Kidney (tissue), 14 donors: ENCODE measurements around the gene KRTAP5-1. TPM values are rescaled to one million over a fixed set of nuclear protein-coding genes. Genes with fewer than 3 reads are reported as not detected.
A peak's percentile ranks its signal among the peaks of the same experiment; 100 is the strongest.
"Not testable (repeated sequence)": the region's sequence is repeated elsewhere in the genome, so short reads cannot be mapped to it uniquely, and the experiment has no call there.

ENCODE experiments used
- DNase-seq, 5 donors: peaks; one replicate each; pipeline ENCODE4 v3.0.0-alpha.2; 2013 to 2020
- FAIRE-seq: peaks from 2 replicates; lab custom pipeline; 2012; peaks lifted over from hg19 to GRCh38; lab: Jason Lieb, UNC
- H3K27ac ChIP-seq, 2 donors: one replicate each; pipeline ENCODE4 v1.7.0; 2013; ENCODE audit warnings: low read depth in 2 of 2, low read length in 2 of 2, inconsistent platforms in 1 of 2
- H3K27me3 ChIP-seq: one replicate; pipeline ENCODE4 v1.7.1; 2013; ENCODE audit warnings: low read length, inconsistent platforms; ENCODE audit not compliant: control insufficient read depth, insufficient read depth
- H3K36me3 ChIP-seq, 3 donors: one replicate each; pipeline versions ENCODE4 v1.7.0 to v1.7.1; 2013; ENCODE audit warnings: low read length in 3 of 3, control low read depth in 1 of 3, inconsistent platforms in 1 of 3; ENCODE audit not compliant: insufficient read depth in 3 of 3, control insufficient read depth in 2 of 3
- H3K4me1 ChIP-seq, 3 donors: one replicate each; pipeline versions ENCODE4 v1.7.0 to v1.7.1; 2013; ENCODE audit warnings: low read length in 3 of 3, inconsistent platforms in 1 of 3, low read depth in 1 of 3; ENCODE audit not compliant: control insufficient read depth in 2 of 3, insufficient read depth in 2 of 3
- H3K4me3 ChIP-seq, 3 donors: one replicate each; pipeline versions ENCODE4 v1.7.0 to v1.8.1; 2013; ENCODE audit warnings: low read length in 3 of 3, control low read depth in 1 of 3, inconsistent platforms in 1 of 3
- H3K9ac ChIP-seq, 3 donors: one replicate each; pipeline versions ENCODE4 v1.7.0 to v1.7.1; 2013; ENCODE audit warnings: low read length in 3 of 3, control low read depth in 1 of 3, inconsistent platforms in 1 of 3
- H3K9me3 ChIP-seq, 3 donors: one replicate each; pipeline versions ENCODE4 v1.7.0 to v1.7.1; 2013; ENCODE audit warnings: low read length in 3 of 3, control low read depth in 1 of 3, inconsistent platforms in 1 of 3; ENCODE audit not compliant: control insufficient read depth in 2 of 3, insufficient read depth in 1 of 3
- CTCF ChIP-seq: IDR thresholded peaks from 3 replicates; pipeline ENCODE4 v1.5.1; 2012; ENCODE audit warnings: mild to moderate bottlenecking, moderate library complexity, borderline replicate concordance; ENCODE audit not compliant: insufficient read depth; ENCODE audit errors: extremely low read depth
- intact Hi-C: fragments of 100-400 bp; cut with DNase I; formaldehyde crosslinking; loops from one replicate; pipeline ENCODE4 v1.11.1; 2022
- polyA plus RNA-seq: library from polyadenylated mRNA; stranded (reverse); fragments of 350-450 nt; fragmentation: Illumina TruSeq; extraction: RNeasy Lipid Tissue Mini Kit (QIAGEN cat#74804); gene quantifications from one replicate; pipeline ENCODE4 v1.2.3, GENCODE V29; 2014; ENCODE audit warnings: low read depth, low replicate concordance; ENCODE audit not compliant: insufficient read depth
- total RNA-seq: library from RNA; stranded (reverse); fragmentation: NEBNext Ultra II Directional; extraction: Animal tissue kit (Norgen Biotek cat#: 25700); gene quantifications from one replicate; pipeline ENCODE4 v1.2.1, GENCODE V29; 2021
- donor health status: control.
- donor health status: control.
- donor health status: control.
- donor health status: control.
- donor health status: control.
- donor health status: DM: yes; HTN: yes; CAD: no.
- donor health status: Normal renal cell carcinoma (clear cell type).

Gene KRTAP5-1
- total and polyA plus RNA-seq, 2 donors from 2014 or later, result not detected

GRCh38 chr11:1598816-1599215, 13.7 kb upstream of the KRTAP5-1 start:
- intact Hi-C loops, result no loop called here
- FAIRE-seq (no peak), DNase-seq (peak in 1 of 5 donors; percentile 11)
- H3K4me3 ChIP-seq, result no peak overlapping the region
- no peak overlapping the region for H3K27ac ChIP-seq
- no peak overlapping the region for H3K9ac ChIP-seq
- no peaks in the 10 kb centered on the region for H3K36me3 ChIP-seq
- H3K9me3 ChIP-seq, result no peaks in the 10 kb centered on the region
- peaks cover 0 to 2% (median 0%) of the 10 kb centered on the region in 3 donors for H3K4me1 ChIP-seq
- TF ChIP-seq CTCF, result no peak
- H3K27me3 ChIP-seq, result no peaks in the 10 kb centered on the region

GRCh38 chr11:1598406-1598805, 13.3 kb upstream of the KRTAP5-1 start:
- H3K36me3 ChIP-seq, H3K4me1 ChIP-seq, H3K9ac ChIP-seq, H3K27me3 ChIP-seq, H3K9me3 ChIP-seq, DNase-seq, FAIRE-seq, H3K27ac ChIP-seq, H3K4me3 ChIP-seq, intact Hi-C loops: not testable (repeated sequence)

- Histone ChIP-seq H3K27ac (no peak within 1 kb of the TSS), H3K4me3 (no peak within 1 kb of the TSS), H3K9ac (no peak within 1 kb of the TSS), H3K36me3 (no peaks in the 10 kb centered on the region), H3K27me3 (no peaks in the 10 kb centered on the region), H3K9me3 (no peaks in the 10 kb centered on the region), H3K4me1 (peaks cover 0 to 2% (median 0%) of the 10 kb centered on the region in 3 donors)
- FAIRE-seq, result no peak
- intact Hi-C loops, result no loop called here
- TF ChIP-seq CTCF, result no peak
- DNase-seq, result peak in 1 of 5 donors; percentile 45
These were observed 12.9 kb upstream of the KRTAP5-1 start, which contains the start of gene KRTAP5-2 for GRCh38 chr11:1597994-1598380. Gene KRTAP5-2, minus strand, starts transcription at chr11:1598294. Its CDS starts 44 bp downstream, at chr11:1598250.

- intact Hi-C loops, result no loop called here
- TF ChIP-seq CTCF, result no peak
- Histone ChIP-seq H3K9ac (no peak overlapping the region), H3K36me3 (no peaks in the 10 kb centered on the region), H3K27ac (no peak overlapping the region), H3K4me1 (peaks cover 0 to 2% (median 0%) of the 10 kb centered on the region in 3 donors), H3K27me3 (no peaks in the 10 kb centered on the region), H3K9me3 (no peaks in the 10 kb centered on the region), H3K4me3 (no peak overlapping the region)
- DNase-seq (peak in 1 of 5 donors; percentile 43), FAIRE-seq (no peak)
These were observed 12.4 kb upstream of the KRTAP5-1 start for GRCh38 chr11:1597331-1597993.

GRCh38 chr11:1596576-1597121, 11.6 kb upstream of the KRTAP5-1 start:
- H3K4me1 ChIP-seq, intact Hi-C loops, H3K27me3 ChIP-seq, H3K36me3 ChIP-seq, H3K27ac ChIP-seq, H3K9me3 ChIP-seq, H3K9ac ChIP-seq, H3K4me3 ChIP-seq, FAIRE-seq: not testable (repeated sequence)
- peak in 1 of 5 donors; percentile 37 for DNase-seq

GRCh38 chr11:1595994-1596575, 11.0 kb upstream of the KRTAP5-1 start:
- H3K27ac ChIP-seq, H3K4me1 ChIP-seq, H3K27me3 ChIP-seq, H3K4me3 ChIP-seq, H3K9ac ChIP-seq, FAIRE-seq, intact Hi-C loops, H3K9me3 ChIP-seq, H3K36me3 ChIP-seq: not testable (repeated sequence)
- DNase-seq, result peak in 3 of 5 donors; percentile 21 to 42 (median 29)
